ENCODE results near the gene STPG3.

DNA sequence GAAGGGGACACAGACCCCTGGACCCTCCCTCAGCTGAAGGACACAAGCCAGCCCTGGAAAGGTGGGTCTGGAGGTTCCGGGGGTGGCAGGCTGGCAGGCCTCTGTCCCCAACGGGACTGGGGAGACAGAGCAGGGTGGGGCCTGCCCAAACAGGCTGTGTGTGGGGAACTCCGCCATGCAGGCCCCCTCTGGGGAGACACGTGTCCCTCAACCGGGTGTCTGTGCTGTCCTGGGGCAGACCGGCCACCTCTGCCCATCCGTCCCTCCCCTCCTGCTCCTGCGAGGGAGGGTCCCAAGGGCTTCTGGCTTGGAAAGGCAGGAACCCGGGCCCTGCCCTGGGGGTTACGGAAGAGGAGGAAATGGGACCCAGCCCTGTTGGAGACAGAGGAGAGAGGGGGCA, 19.0 kb upstream of the STPG3 start:
- TF ChIP-seq CEBPB (IDR thresholded peaks at IDR 0.05; ENCODE audit: low read depth, low read length) (no peak), CHD1 (IDR thresholded peaks at IDR 0.05; ENCODE audit: low read depth, low read length) (no peak), SRF (IDR thresholded peaks at IDR 0.05; ENCODE audit: low read depth, low read length) (no peak), RFX5 (IDR thresholded peaks at IDR 0.05; ENCODE audit: borderline replicate concordance, low read depth, low read length) (no peak), RBBP5 (IDR thresholded peaks at IDR 0.05; ENCODE audit: borderline replicate concordance, low read depth, low read length) (no peak), POLR2A (IDR thresholded peaks at IDR 0.05; ENCODE audit: control extremely low read depth in 1 of 2, low read depth in 2 of 2, low read length in 2 of 2) (no peak), EGR1 (IDR thresholded peaks at IDR 0.05; ENCODE audit: borderline replicate concordance, low read depth, low read length) (no peak), RXRA (IDR thresholded peaks at IDR 0.05; ENCODE audit: insufficient read depth, low read depth, low read length) (no peak)
- TF ChIP-seq, protein P1, sequence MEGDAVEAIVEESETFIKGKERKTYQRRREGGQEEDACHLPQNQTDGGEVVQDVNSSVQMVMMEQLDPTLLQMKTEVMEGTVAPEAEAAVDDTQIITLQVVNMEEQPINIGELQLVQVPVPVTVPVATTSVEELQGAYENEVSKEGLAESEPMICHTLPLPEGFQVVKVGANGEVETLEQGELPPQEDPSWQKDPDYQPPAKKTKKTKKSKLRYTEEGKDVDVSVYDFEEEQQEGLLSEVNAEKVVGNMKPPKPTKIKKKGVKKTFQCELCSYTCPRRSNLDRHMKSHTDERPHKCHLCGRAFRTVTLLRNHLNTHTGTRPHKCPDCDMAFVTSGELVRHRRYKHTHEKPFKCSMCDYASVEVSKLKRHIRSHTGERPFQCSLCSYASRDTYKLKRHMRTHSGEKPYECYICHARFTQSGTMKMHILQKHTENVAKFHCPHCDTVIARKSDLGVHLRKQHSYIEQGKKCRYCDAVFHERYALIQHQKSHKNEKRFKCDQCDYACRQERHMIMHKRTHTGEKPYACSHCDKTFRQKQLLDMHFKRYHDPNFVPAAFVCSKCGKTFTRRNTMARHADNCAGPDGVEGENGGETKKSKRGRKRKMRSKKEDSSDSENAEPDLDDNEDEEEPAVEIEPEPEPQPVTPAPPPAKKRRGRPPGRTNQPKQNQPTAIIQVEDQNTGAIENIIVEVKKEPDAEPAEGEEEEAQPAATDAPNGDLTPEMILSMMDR (IDR thresholded peaks at IDR 0.05; ENCODE audit: control extremely low read depth in 1 of 3, insufficient read depth in 1 of 3, low read depth in 1 of 3, low read length in 3 of 3) = no peak
- TF ChIP-seq, protein P2, sequence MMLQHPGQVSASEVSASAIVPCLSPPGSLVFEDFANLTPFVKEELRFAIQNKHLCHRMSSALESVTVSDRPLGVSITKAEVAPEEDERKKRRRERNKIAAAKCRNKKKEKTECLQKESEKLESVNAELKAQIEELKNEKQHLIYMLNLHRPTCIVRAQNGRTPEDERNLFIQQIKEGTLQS (IDR thresholded peaks at IDR 0.05; ENCODE audit: insufficient read depth, low read depth, low read length) = no peak

All from H1 (cell line).